GM12878 (cell line): ENCODE results near the gene WDR12.

Experiments used
- CEBPB ChIP-seq, 2 experiments: fragments of 150-350 bp in 1 of 2; IDR thresholded peaks; 2 replicates each; pipeline ENCODE4 v1.6.1; 2012 to 2014; ENCODE audit warnings: low read depth in 2 of 2, low read length in 2 of 2, borderline replicate concordance in 1 of 2, inconsistent platforms in 1 of 2
- NR2C2 ChIP-seq: IDR thresholded peaks from 2 replicates; pipeline ENCODE4 v1.6.1; 2011; ENCODE audit warnings: borderline replicate concordance, low read depth; ENCODE audit not compliant: control insufficient read depth, insufficient read length

GRCh38 chr2:202908186-202908585, 3.3 kb downstream of the WDR12 start:
- TF ChIP-seq NR2C2, result no peak
- no peak for TF ChIP-seq CEBPB (IDR thresholded peaks at IDR 0.05; ENCODE audit: borderline replicate concordance in 1 of 2, low read depth in 2 of 2, low read length in 2 of 2)
